Esophagus muscularis mucosa (tissue), 4 donors: Measurements from ENCODE around the gene MIR17HG.

ENCODE experiments used
- CTCF ChIP-seq, 3 experiments: fragments of 200-600 bp in 2 of 3; fragments of 450-650 bp in 1 of 3; sonication (generic) in 2 of 3; IDR thresholded peaks; one replicate each; pipeline ENCODE4 v1.5.1; 2017 to 2019; ENCODE audit warnings: antibody characterized with exemption in 3 of 3, mild to moderate bottlenecking in 2 of 3, moderate library complexity in 1 of 3
- EP300 ChIP-seq: sonication (generic); formaldehyde crosslinking; IDR thresholded peaks from one replicate; pipeline ENCODE4 v1.6.1; 2017; ENCODE audit warnings: antibody characterized with exemption
- POLR2A ChIP-seq: fragments of 450-650 bp; IDR thresholded peaks from one replicate; pipeline ENCODE4 v1.6.1; 2017; ENCODE audit warnings: antibody characterized with exemption, moderate library complexity, mild to moderate bottlenecking, low read depth

- TF ChIP-seq CTCF (IDR thresholded peaks at IDR 0.05) (no peak), EP300 (no peak), POLR2A (no peak)
Measured at GRCh38 chr13:91329733-91330132, 17.8 kb upstream of the MIR17HG start.
